ENCODE measurements around the gene ITGB6. TPM values are rescaled to one million over a fixed set of nuclear protein-coding genes. Genes with fewer than 3 reads are reported as not detected.

The ITGB6 gene
- total RNA-seq, 1 experiment from 2014 or later = 6.9 TPM

GRCh38 chr2:160053946-160054345 lies 146.1 kb downstream of the ITGB6 start:
- no peak for TF ChIP-seq CTCF (IDR thresholded peaks at IDR 0.05; ENCODE audit: unreplicated experiment)
- BruUV-seq (replicated peaks) = no TSS peak

GRCh38 chr2:160052531-160052930 lies 147.5 kb downstream of the ITGB6 start:
- intact Hi-C loops (cut with micrococcal nuclease) = no loop called here
- TF ChIP-seq CTCF (IDR thresholded peaks at IDR 0.05; ENCODE audit: unreplicated experiment) = no peak
- Mint-ChIP-seq H3K4me1 (ENCODE audit: insufficient read depth, unreplicated experiment) (peaks cover 21% of the 10 kb centered on the region), H3K27ac (ENCODE audit: low read depth, unreplicated experiment) (no peak overlapping the region), H3K9me3 (ENCODE audit: unreplicated experiment) (no peaks in the 10 kb centered on the region), H3K4me3 (ENCODE audit: unreplicated experiment) (no peak overlapping the region), H3K36me3 (ENCODE audit: insufficient read depth, unreplicated experiment) (no peaks in the 10 kb centered on the region), H3K27me3 (ENCODE audit: insufficient read depth, unreplicated experiment) (no peaks in the 10 kb centered on the region)
- ChIA-PET CTCF (interaction anchor here (0.6 kb wide), 1 partner anchor 11 kb away, joined by 3 read pairs; no protein-coding TSS in a partner anchor), POLR2A (no interaction called here)
- BruUV-seq (replicated peaks) = no TSS peak
- no peak for DNase-seq (ENCODE audit: unreplicated experiment)

More at GRCh38 chr2:160053946-160054345, 146.1 kb downstream of the ITGB6 start:
- intact Hi-C loops (cut with micrococcal nuclease) = no loop called here
- Mint-ChIP-seq H3K36me3 (ENCODE audit: insufficient read depth, unreplicated experiment) (no peaks in the 10 kb centered on the region), H3K27ac (ENCODE audit: low read depth, unreplicated experiment) (no peak overlapping the region), H3K4me3 (ENCODE audit: unreplicated experiment) (no peak overlapping the region), H3K4me1 (ENCODE audit: insufficient read depth, unreplicated experiment) (peaks cover 26% of the 10 kb centered on the region), H3K27me3 (ENCODE audit: insufficient read depth, unreplicated experiment) (no peaks in the 10 kb centered on the region), H3K9me3 (ENCODE audit: unreplicated experiment) (no peaks in the 10 kb centered on the region)
- DNase-seq (ENCODE audit: unreplicated experiment) = no peak
- CTCF ChIA-PET = no interaction called here
- POLR2A ChIA-PET = interaction anchor here (0.7 to 1.0 kb wide), 4 partner anchors 9 to 76 kb away, joined by 3 to 5 read pairs (median 3); partner anchors contain the start of gene PLA2R1

- no peak for DNase-seq (ENCODE audit: unreplicated experiment)
- BruUV-seq (replicated peaks) = no TSS peak
- POLR2A ChIA-PET = interaction anchor here (1.2 kb wide), 1 partner anchor 11 kb away, joined by 3 read pairs; the partner anchor contains the start of gene PLA2R1
These were observed 148.7 kb downstream of the ITGB6 start for GRCh38 chr2:160051371-160051800.

GRCh38 chr2:160050147-160050546 lies 149.9 kb downstream of the ITGB6 start:
- Mint-ChIP-seq H3K4me1 (ENCODE audit: insufficient read depth, unreplicated experiment) (peaks cover 13% of the 10 kb centered on the region), H3K27ac (ENCODE audit: low read depth, unreplicated experiment) (no peak overlapping the region), H3K9me3 (ENCODE audit: unreplicated experiment) (no peaks in the 10 kb centered on the region), H3K4me3 (ENCODE audit: unreplicated experiment) (no peak overlapping the region), H3K27me3 (ENCODE audit: insufficient read depth, unreplicated experiment) (no peaks in the 10 kb centered on the region), H3K36me3 (ENCODE audit: insufficient read depth, unreplicated experiment) (peaks cover 3% of the 10 kb centered on the region)
- ChIA-PET POLR2A (no interaction called here), CTCF (interaction anchor here (0.7 kb wide), 1 partner anchor 36 kb away, joined by 3 read pairs; no protein-coding TSS in a partner anchor)
- no peak for DNase-seq (ENCODE audit: unreplicated experiment)
- TF ChIP-seq CTCF (IDR thresholded peaks at IDR 0.05; ENCODE audit: unreplicated experiment) = no peak
- intact Hi-C loops (cut with micrococcal nuclease) = no loop called here
- no TSS peak for BruUV-seq (replicated peaks)

More at GRCh38 chr2:160051371-160051800, 148.7 kb downstream of the ITGB6 start:
- Mint-ChIP-seq H3K4me3 (ENCODE audit: unreplicated experiment) (no peak overlapping the region), H3K27ac (ENCODE audit: low read depth, unreplicated experiment) (no peak overlapping the region), H3K4me1 (ENCODE audit: insufficient read depth, unreplicated experiment) (peaks cover 15% of the 10 kb centered on the region), H3K9me3 (ENCODE audit: unreplicated experiment) (no peaks in the 10 kb centered on the region), H3K36me3 (ENCODE audit: insufficient read depth, unreplicated experiment) (no peaks in the 10 kb centered on the region), H3K27me3 (ENCODE audit: insufficient read depth, unreplicated experiment) (no peaks in the 10 kb centered on the region)
- no peak for TF ChIP-seq CTCF (IDR thresholded peaks at IDR 0.05; ENCODE audit: unreplicated experiment)
- intact Hi-C loops (cut with micrococcal nuclease) = no loop called here
- CTCF ChIA-PET = interaction anchor here (0.9 to 1.2 kb wide), 2 partner anchors 26 to 200 kb away, joined by 3 to 4 read pairs; no protein-coding TSS in a partner anchor

Other genes starting within 250 kb of the ITGB6 start
- 7.5 and 8.4 TPM in 2 replicates for gene PLA2R1, start 137.7 kb downstream of the ITGB6 start, total RNA-seq (2022)

Measured in MCF 10A (cell line).